Stimulated activated CD8-positive, alpha-beta memory T cell treated with anti-CD3 and anti-CD28 coated beads, Interleukin-12 subunit alpha, Interleukin-12 subunit beta, amount 100 ng/mL, for 1 hour (primary cell): ENCODE data around the gene FGF19.

Experiments
- DNase-seq: peaks from one replicate; pipeline ENCODE4 v3.0.0-alpha.2; 2020; ENCODE audit warnings: low read depth

The FGF19 gene

GRCh38 chr11:69654660-69655478 is 49.0 kb downstream of the FGF19 start:
- DNase-seq = no peak

DNA sequence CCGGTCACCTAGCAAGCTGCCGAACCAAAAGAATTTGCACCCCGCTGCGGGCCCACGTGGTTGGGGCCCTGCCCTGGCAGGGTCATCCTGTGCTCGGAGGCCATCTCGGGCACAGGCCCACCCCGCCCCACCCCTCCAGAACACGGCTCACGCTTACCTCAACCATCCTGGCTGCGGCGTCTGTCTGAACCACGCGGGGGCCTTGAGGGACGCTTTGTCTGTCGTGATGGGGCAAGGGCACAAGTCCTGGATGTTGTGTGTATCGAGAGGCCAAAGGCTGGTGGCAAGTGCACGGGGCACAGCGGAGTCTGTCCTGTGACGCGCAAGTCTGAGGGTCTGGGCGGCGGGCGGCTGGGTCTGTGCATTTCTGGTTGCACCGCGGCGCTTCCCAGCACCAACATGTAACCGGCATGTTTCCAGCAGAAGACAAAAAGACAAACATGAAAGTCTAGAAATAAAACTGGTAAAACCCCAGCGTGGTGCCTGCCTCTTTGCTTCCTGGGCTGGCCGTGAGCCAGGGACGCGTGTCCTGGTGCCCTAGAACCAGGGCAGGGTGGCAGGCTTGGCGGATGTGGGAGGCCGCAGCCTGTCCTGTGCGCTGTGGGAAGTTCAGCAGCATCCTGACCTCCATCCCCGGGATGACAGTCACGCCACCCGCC is 49.7 kb downstream of the FGF19 start:
- DNase-seq = no peak

DNA sequence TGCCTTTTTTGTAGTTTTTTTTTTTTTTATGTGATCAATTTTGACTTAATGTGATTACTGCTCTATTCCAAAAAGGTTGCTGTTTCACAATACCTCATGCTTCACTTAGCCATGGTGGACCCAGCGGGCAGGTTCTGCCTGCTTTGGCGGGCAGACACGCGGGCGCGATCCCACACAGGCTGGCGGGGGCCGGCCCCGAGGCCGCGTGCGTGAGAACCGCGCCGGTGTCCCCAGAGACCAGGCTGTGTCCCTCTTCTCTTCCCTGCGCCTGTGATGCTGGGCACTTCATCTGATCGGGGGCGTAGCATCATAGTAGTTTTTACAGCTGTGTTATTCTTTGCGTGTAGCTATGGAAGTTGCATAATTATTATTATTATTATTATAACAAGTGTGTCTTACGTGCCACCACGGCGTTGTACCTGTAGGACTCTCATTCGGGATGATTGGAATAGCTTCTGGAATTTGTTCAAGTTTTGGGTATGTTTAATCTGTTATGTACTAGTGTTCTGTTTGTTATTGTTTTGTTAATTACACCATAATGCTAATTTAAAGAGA is 50.3 kb downstream of the FGF19 start:
- DNase-seq = no peak

GRCh38 chr11:69652999-69653398 is 50.8 kb downstream of the FGF19 start:
- DNase-seq = no peak

GRCh38 chr11:69651834-69652620 is 51.8 kb downstream of the FGF19 start:
- no peak for DNase-seq

DNA sequence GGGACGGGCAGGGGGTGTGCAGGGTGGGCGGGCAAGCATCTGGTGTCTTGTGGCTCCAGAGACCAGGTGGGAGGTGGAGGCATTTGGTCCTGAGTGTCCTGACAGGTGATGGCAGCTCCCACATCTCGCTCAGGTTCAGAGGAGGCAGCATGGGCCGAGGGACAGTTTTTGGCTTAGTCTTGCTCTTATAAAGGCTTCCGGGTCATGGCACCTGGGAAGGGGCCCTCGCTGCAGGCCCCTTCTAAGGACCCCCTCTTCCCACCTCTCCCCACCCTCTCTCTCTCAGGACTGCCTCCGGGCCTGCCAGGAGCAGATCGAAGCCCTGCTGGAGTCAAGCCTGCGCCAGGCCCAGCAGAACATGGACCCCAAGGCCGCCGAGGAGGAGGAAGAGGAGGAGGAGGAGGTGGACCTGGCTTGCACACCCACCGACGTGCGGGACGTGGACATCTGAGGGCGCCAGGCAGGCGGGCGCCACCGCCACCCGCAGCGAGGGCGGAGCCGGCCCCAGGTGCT is 52.9 kb downstream of the FGF19 start:
- DNase-seq = no peak

DNA sequence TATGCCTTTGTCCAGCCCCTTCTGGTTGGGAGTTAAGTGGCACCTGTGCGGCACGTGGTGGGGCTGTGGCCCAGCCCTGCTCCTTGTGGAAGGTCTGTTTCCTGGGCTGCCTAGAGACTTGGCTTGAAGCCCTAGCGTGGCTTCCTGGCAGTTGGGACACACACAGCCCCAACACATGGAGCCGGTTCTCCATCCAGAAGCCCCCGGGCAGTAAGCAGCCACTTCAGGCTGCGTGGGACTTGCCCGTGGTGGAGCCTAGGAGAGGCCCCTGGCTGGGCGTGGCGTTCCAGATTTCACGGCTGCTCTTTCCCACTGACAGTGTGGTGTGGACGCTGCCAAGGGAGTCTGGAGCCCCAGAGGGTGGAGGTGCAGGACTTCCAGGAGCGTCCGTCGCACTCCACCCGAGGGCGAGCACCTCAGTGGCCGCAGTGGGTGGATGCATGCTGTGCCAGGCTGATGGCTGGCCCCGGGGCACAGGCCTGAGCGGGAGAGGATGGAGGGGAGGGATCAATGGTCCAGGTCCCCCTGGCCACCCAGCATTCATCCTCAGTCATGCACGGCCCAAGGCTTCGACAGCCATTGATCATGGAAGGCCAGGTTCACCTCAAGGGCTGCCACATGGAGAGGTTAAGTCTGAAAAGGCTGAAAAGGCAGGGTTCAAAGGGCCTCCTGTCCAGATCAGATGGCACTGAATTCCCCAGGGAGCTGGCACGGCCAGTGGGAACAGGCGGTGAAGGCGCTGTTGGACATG is 53.6 kb downstream of the FGF19 start:
- DNase-seq = no peak

DNA sequence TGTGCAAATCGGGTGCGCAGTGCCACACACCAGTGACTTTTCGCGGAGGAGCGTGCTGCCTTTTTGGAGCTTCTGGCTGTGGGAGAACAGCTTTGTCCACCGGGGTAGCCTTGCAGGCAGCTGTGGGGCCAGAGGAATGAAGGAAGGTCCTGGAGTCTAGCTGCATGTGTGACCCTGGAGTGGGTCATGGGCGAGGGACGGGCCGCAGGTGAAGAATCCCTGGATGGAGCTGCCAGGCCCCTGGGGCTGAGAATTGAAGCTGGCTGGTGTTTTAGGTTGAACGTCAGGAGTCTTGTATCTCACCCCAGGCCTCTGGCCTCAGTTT is 54.3 kb downstream of the FGF19 start:
- DNase-seq = no peak

GRCh38 chr11:69648679-69649575 is 54.9 kb downstream of the FGF19 start:
- DNase-seq = no peak
